DOHH2 (cell line): ENCODE results near the gene TMEM132D.

Experiments used
- H3F3A ChIP-seq: fragments of 200-600 bp; sonication (generic), shearing (Covaris generic); 2 replicates; pipeline ENCODE4 v1.6.0; 2016; ENCODE audit warnings: antibody characterized with exemption, mild to moderate bottlenecking; ENCODE audit not compliant: control insufficient read depth, insufficient read depth
- H3K27ac ChIP-seq: fragments of 200-600 bp; sonication (generic); 2 replicates; pipeline ENCODE4 v1.5.1; 2014; ENCODE audit warnings: low read depth, mild to moderate bottlenecking, low read length, moderate library complexity
- H3K27me3 ChIP-seq: fragments of 200-600 bp; sonication (generic); 2 replicates; pipeline ENCODE4 v1.6.1; 2014; ENCODE audit warnings: mild to moderate bottlenecking, low read length, mixed read lengths; ENCODE audit not compliant: control insufficient read depth
- H3K36me3 ChIP-seq: fragments of 200-600 bp; sonication (generic); 2 replicates; pipeline ENCODE4 v1.6.1; 2014; ENCODE audit warnings: mild to moderate bottlenecking, low read length, moderate library complexity, mixed read lengths; ENCODE audit not compliant: control insufficient read depth
- H3K4me1 ChIP-seq: fragments of 200-600 bp; sonication (generic); 2 replicates; pipeline ENCODE4 v1.6.1; 2014; ENCODE audit warnings: mild to moderate bottlenecking, low read length, mixed read lengths; ENCODE audit not compliant: control insufficient read depth
- H3K4me2 ChIP-seq: fragments of 200-600 bp; sonication (generic); 2 replicates; pipeline ENCODE4 v1.6.0; 2014; ENCODE audit warnings: mild to moderate bottlenecking, low read length, moderate library complexity
- H3K4me3 ChIP-seq: fragments of 200-600 bp; sonication (generic); 2 replicates; pipeline ENCODE4 v1.5.1; 2014; ENCODE audit warnings: mild to moderate bottlenecking, low read length, mixed read lengths
- H3K79me2 ChIP-seq: fragments of 200-600 bp; sonication (generic); 2 replicates; pipeline ENCODE4 v1.6.1; 2014; ENCODE audit warnings: mild to moderate bottlenecking, low read length, mixed read lengths; ENCODE audit not compliant: control insufficient read depth
- H3K9me2 ChIP-seq: fragments of 200-600 bp; sonication (generic); replicated peaks from 2 replicates; pipeline ENCODE4 v1.6.1; 2014; ENCODE audit warnings: mild to moderate bottlenecking, low read length, mixed read lengths; ENCODE audit not compliant: control insufficient read depth
- H3K9me3 ChIP-seq: fragments of 200-600 bp; sonication (generic); 2 replicates; pipeline ENCODE4 v1.6.1; 2014; ENCODE audit warnings: antibody characterized with exemption, low read length, mixed read lengths; ENCODE audit not compliant: control insufficient read depth, insufficient read depth
- H4K20me1 ChIP-seq: fragments of 200-600 bp; sonication (generic); 2 replicates; pipeline ENCODE4 v1.6.0; 2014; ENCODE audit warnings: low read depth, mild to moderate bottlenecking, antibody characterized with exemption, low read length, moderate library complexity; ENCODE audit not compliant: control insufficient read depth, insufficient read depth
- CTCF ChIP-seq: fragments of 200-600 bp; sonication (generic); IDR thresholded peaks from one replicate; pipeline ENCODE4 v1.5.1; 2014; ENCODE audit warnings: antibody characterized with exemption, mild to moderate bottlenecking, low read depth, low read length; ENCODE audit not compliant: poor library complexity, severe bottlenecking
- EZH2phosphoT487 ChIP-seq: fragments of 200-600 bp; sonication (generic); IDR thresholded peaks from 2 replicates; pipeline ENCODE4 v1.6.1; 2017; ENCODE audit warnings: borderline replicate concordance, mild to moderate bottlenecking, antibody characterized with exemption, low read length, moderate library complexity, mixed read lengths

TMEM132D gene

GRCh38 chr12:129665414-129665813 lies 238.4 kb downstream of the TMEM132D start:
- Histone ChIP-seq H3K36me3 (no peaks in the 10 kb centered on the region), H4K20me1 (no peaks in the 10 kb centered on the region), H3K4me3 (no peak overlapping the region), H3K27me3 (no peaks in the 10 kb centered on the region), H3K9me3 (no peaks in the 10 kb centered on the region), H3K79me2 (no peaks in the 10 kb centered on the region), H3K4me1 (no peaks in the 10 kb centered on the region), H3K4me2 (no peak overlapping the region), H3F3A (no peaks in the 10 kb centered on the region), H3K27ac (no peak overlapping the region), H3K9me2 (no peaks in the 10 kb centered on the region)
- no peak for TF ChIP-seq EZH2phosphoT487
- no peak for TF ChIP-seq CTCF

- Histone ChIP-seq H3K4me3 (no peak overlapping the region), H3K27me3 (no peaks in the 10 kb centered on the region), H3K4me2 (no peak overlapping the region), H3K9me3 (no peaks in the 10 kb centered on the region), H3K79me2 (no peaks in the 10 kb centered on the region), H3K4me1 (no peaks in the 10 kb centered on the region), H3F3A (no peaks in the 10 kb centered on the region), H3K27ac (no peak overlapping the region), H3K36me3 (no peaks in the 10 kb centered on the region), H3K9me2 (no peaks in the 10 kb centered on the region), H4K20me1 (no peaks in the 10 kb centered on the region)
- TF ChIP-seq CTCF = no peak
- no peak for TF ChIP-seq EZH2phosphoT487
Measured at GRCh38 chr12:129662234-129662633, 241.6 kb downstream of the TMEM132D start.

- H3K79me2 ChIP-seq = no peaks in the 10 kb centered on the region
- H3K4me2 ChIP-seq = no peak overlapping the region
- H3K36me3 ChIP-seq = no peaks in the 10 kb centered on the region
- no peak for TF ChIP-seq EZH2phosphoT487
- no peak for TF ChIP-seq CTCF
- H3K27me3 ChIP-seq = no peaks in the 10 kb centered on the region
- no peaks in the 10 kb centered on the region for H3K4me1 ChIP-seq
- H4K20me1 ChIP-seq = no peaks in the 10 kb centered on the region
- H3K9me3 ChIP-seq = no peaks in the 10 kb centered on the region
- H3K9me2 ChIP-seq = no peaks in the 10 kb centered on the region
- no peak overlapping the region for H3K4me3 ChIP-seq
- no peaks in the 10 kb centered on the region for H3F3A ChIP-seq
- H3K27ac ChIP-seq = no peak overlapping the region
Measured at GRCh38 chr12:129660946-129661345, 242.9 kb downstream of the TMEM132D start.
